Measurements from ENCODE around the gene SLC9A9. TPM values are rescaled to one million over a fixed set of nuclear protein-coding genes. Genes with fewer than 3 reads are reported as not detected.
"Not testable (repeated sequence)": the region's sequence is repeated elsewhere in the genome, so short reads cannot be mapped to it uniquely, and the experiment has no call there.

Gene SLC9A9
- total RNA-seq, 2 donors from 2014 or later: 23.6 to 31.0 TPM

DNA sequence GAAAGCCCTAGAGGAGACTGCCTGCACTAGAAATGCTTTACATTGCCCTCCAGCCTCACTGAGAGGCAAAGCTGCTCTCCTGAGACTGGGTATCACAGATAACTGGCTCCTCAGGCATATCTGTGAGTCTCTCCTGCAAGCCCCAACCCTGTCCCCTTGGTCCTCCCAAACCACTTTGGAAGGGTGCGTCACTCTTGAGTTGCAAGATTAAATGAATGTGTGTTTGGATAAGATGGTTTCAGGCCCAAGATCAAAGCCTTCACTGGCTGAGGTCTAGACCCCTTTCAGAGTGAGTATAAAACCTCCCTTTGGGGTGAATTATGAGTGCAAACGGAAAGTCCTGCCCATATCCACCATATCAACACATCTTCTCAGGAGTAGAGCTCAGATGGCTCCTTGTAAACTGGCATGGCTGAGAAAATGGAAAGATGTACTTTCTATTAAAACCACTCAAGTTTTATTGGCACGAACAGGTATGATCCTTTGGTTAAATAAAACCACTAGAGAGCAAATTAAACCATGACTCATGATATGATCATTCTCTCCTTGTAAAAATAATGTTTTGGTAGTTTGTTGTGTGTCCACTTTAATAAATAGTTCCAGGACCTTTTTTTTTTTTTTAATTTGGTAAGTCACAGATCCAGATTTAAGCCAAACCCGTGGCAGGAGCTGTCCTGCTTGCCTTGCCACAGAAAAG lies 564.7 kb downstream of the SLC9A9 start:
- Histone ChIP-seq H3K36me3 (no peaks in the 10 kb centered on the region), H3K4me3 (no peak overlapping the region), H3K4me1 (replicated peaks) (no peaks in the 10 kb centered on the region), H3K9me3 (no peaks in the 10 kb centered on the region), H3K27ac (no peak overlapping the region), H3K27me3 (replicated peaks; ENCODE audit: insufficient read depth) (no peaks in the 10 kb centered on the region)
- no peak for DNase-seq (ENCODE audit: low spot score)
- peak; percentile 37 for TF ChIP-seq POLR2AphosphoS5 (IDR thresholded peaks at IDR 0.05)
- TF ChIP-seq, protein P1, sequence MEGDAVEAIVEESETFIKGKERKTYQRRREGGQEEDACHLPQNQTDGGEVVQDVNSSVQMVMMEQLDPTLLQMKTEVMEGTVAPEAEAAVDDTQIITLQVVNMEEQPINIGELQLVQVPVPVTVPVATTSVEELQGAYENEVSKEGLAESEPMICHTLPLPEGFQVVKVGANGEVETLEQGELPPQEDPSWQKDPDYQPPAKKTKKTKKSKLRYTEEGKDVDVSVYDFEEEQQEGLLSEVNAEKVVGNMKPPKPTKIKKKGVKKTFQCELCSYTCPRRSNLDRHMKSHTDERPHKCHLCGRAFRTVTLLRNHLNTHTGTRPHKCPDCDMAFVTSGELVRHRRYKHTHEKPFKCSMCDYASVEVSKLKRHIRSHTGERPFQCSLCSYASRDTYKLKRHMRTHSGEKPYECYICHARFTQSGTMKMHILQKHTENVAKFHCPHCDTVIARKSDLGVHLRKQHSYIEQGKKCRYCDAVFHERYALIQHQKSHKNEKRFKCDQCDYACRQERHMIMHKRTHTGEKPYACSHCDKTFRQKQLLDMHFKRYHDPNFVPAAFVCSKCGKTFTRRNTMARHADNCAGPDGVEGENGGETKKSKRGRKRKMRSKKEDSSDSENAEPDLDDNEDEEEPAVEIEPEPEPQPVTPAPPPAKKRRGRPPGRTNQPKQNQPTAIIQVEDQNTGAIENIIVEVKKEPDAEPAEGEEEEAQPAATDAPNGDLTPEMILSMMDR (IDR thresholded peaks at IDR 0.05): no peak
- intact Hi-C loops (cut with DNase I): no loop called here
- 17% methylated on average over 4 of the region's 4 CpGs for WGBS

DNA sequence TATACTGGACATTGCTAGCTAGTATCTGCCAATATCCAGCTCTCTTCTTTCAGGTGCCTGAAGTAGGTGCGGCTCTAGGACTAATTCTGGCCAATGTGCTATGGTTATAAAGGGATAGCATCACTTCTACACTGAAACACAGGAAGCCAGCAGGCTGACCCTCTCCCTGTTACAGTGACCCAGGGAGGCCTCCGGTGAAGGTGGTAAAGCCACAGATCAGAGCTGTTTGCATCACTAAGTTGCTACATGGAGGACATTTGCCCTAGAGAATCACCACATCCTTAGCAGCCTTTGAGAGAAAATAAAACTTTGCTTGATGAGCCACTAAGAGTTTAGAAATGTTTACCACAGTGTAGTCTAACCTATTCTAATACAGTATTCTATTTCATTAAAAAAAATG lies 567.3 kb downstream of the SLC9A9 start:
- WGBS: 94% methylated on average over 2 of the region's 2 CpGs
- Histone ChIP-seq H3K27me3 (replicated peaks; ENCODE audit: insufficient read depth) (no peaks in the 10 kb centered on the region), H3K4me3 (no peak overlapping the region), H3K36me3 (no peaks in the 10 kb centered on the region), H3K4me1 (replicated peaks) (no peaks in the 10 kb centered on the region), H3K9me3 (no peaks in the 10 kb centered on the region), H3K27ac (no peak overlapping the region)
- TF ChIP-seq POLR2A (IDR thresholded peaks at IDR 0.05) (no peak), POLR2AphosphoS5 (IDR thresholded peaks at IDR 0.05) (no peak)
- TF ChIP-seq, protein P1 (IDR thresholded peaks at IDR 0.05): no peak
- intact Hi-C loops (cut with DNase I): no loop called here
- DNase-seq (ENCODE audit: low spot score): no peak

DNA sequence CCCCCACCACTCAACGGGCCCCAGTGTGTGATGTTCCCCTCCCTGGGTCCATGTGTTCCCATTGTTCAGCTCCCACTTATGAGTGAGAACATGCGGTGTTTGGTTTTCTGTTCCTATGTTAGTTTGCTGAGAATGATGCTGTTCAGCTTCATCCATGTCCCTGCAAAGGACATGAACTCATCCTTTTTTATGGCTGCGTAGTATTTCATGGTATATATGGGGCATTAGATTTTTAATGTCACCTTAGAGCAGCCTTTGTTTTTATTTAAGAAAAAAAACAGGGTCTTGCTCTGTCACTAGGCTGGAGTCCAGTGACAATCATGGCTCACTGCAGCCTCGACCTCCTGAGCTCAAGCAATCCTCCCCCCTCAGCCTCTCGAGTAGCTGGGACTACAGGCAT lies 568.7 kb downstream of the SLC9A9 start:
- H3K36me3 ChIP-seq; H3K9me3 ChIP-seq; H3K4me3 ChIP-seq; H3K27ac ChIP-seq; DNase-seq (ENCODE audit: low spot score); H3K27me3 ChIP-seq (replicated peaks; ENCODE audit: insufficient read depth); H3K4me1 ChIP-seq (replicated peaks); intact Hi-C loops (cut with DNase I): not testable (repeated sequence)
- 94% methylated on average over 5 of the region's 5 CpGs for whole genome bisulfite sequencing

DNA sequence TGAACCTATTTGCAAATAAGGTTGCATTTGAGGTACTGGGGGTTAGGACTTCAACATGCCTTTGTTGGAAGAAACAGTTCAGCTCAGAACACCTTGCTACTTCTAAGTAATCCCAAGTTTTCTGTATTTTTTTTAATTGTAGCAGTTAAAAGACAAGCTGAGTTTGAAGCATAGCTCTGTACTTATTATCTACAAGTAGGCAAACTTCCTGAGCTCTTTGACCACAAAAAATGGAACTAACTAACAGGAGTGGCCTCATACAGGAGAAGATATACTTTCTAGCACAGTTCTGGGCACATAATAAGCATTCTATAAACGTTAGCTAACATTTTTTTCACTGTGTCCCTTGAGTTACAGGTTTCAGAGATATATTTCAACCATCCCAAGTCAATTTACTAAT lies 569.5 kb downstream of the SLC9A9 start:
- 83% methylated on average over 1 of the region's 1 CpG for WGBS
- intact Hi-C loops (cut with DNase I): no loop called here
- Histone ChIP-seq H3K4me3 (no peak overlapping the region), H3K9me3 (no peaks in the 10 kb centered on the region), H3K27ac (no peak overlapping the region), H3K36me3 (no peaks in the 10 kb centered on the region), H3K4me1 (replicated peaks) (no peaks in the 10 kb centered on the region), H3K27me3 (replicated peaks; ENCODE audit: insufficient read depth) (no peaks in the 10 kb centered on the region)
- TF ChIP-seq POLR2AphosphoS5 (IDR thresholded peaks at IDR 0.05): no peak
- DNase-seq (ENCODE audit: low spot score): no peak

DNA sequence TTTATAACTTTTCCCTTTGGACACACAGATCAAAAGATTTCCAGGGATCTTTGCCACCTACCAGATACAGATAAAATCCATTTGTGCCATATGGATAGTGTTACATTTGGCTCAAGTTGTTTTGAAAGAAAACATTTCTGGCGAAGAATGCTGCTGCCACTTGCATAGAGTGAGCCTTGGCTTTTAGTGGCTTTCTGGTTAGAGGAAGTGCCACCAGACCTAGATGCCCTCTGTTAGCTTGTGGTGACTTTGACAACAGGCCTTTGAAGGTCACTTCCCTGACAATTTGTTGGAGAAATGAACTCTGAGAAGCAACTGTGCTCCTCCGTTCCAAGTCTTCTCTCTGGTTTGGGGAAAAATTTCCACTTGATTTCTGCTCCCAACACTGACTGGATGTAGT lies 570.7 kb downstream of the SLC9A9 start:
- no peaks in the 10 kb centered on the region for H3K9me3 ChIP-seq
- no peaks in the 10 kb centered on the region for H3K4me1 ChIP-seq (replicated peaks)
- TF ChIP-seq POLR2AphosphoS5 (IDR thresholded peaks at IDR 0.05) (no peak), POLR2A (IDR thresholded peaks at IDR 0.05) (no peak)
- no peak for DNase-seq (ENCODE audit: low spot score)
- H3K27ac ChIP-seq: no peak overlapping the region
- no peak overlapping the region for H3K4me3 ChIP-seq
- no peaks in the 10 kb centered on the region for H3K27me3 ChIP-seq (replicated peaks; ENCODE audit: insufficient read depth)
- no peaks in the 10 kb centered on the region for H3K36me3 ChIP-seq
- intact Hi-C loops (cut with DNase I): no loop called here
- 96% methylated on average over 2 of the region's 2 CpGs for WGBS

DNA sequence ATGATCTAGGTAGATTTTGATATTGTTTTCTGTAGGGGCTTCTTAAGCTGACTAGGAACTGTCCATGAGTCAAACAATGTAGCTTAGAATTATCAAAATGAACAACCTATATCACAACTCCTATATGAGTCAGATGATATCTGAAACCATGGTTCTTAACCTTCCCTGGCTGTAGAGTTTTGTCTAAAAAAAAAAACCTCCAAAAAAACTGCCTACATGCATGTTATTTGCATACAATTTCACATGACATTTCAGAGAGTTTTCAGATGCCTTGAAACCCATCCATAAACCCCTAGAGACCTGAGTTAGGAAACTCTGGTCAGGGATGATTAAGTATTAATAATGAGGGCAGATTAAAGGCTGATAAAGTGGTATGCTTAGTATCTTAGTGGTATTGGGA lies 571.7 kb downstream of the SLC9A9 start:
- no peaks in the 10 kb centered on the region for H3K4me1 ChIP-seq (replicated peaks)
- intact Hi-C loops (cut with DNase I): no loop called here
- no peak overlapping the region for H3K27ac ChIP-seq
- H3K36me3 ChIP-seq: no peaks in the 10 kb centered on the region
- TF ChIP-seq POLR2AphosphoS5 (IDR thresholded peaks at IDR 0.05): no peak
- no peak for DNase-seq (ENCODE audit: low spot score)
- no peaks in the 10 kb centered on the region for H3K27me3 ChIP-seq (replicated peaks; ENCODE audit: insufficient read depth)
- no peaks in the 10 kb centered on the region for H3K9me3 ChIP-seq
- H3K4me3 ChIP-seq: no peak overlapping the region

DNA sequence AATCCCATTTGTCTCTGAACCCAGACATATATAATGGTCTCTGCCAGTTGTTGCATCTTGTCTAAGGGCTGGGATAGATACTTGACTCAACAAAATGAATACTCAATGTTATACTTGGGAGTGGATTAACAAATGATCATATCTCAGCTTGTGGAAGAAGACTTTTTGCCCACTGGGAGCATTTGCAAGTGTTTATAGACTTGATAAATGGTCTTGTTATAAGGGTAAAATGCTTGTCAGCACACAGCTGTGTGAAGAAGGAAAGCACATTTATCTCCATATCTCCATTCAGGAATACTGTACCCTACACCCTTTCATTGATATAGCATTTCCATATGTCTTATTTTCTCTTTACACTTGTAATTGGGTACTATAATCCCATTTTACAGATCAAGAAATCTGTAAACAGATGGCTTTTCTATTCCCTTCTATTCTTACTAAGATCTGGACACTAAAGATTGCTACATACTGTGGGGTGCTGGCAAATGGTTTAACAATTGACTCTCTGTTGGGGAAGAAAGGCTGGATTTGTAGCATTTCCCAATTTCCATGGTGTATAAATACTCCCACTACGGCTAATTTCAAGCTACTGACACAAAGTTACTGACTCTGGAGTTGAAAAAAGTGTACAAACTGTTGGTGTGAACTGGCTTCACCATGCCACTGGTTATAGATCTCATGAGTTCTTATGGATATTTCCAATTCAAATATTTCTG lies 574.1 kb downstream of the SLC9A9 start:
- Histone ChIP-seq H3K4me1 (replicated peaks) (no peaks in the 10 kb centered on the region), H3K9me3 (no peaks in the 10 kb centered on the region), H3K36me3 (no peaks in the 10 kb centered on the region), H3K27me3 (replicated peaks; ENCODE audit: insufficient read depth) (no peaks in the 10 kb centered on the region), H3K27ac (no peak overlapping the region), H3K4me3 (no peak overlapping the region)
- 89% methylated on average over 1 of the region's 1 CpG for WGBS
- intact Hi-C loops (cut with DNase I): no loop called here
- no peak for TF ChIP-seq POLR2AphosphoS5 (IDR thresholded peaks at IDR 0.05)
- TF ChIP-seq, protein P1 (IDR thresholded peaks at IDR 0.05): no peak
- no peak for TF ChIP-seq POLR2A (IDR thresholded peaks at IDR 0.05)
- no peak for DNase-seq (ENCODE audit: low spot score)

All from prostate gland (tissue), 2 donors.